COR-L47 (cell line): ENCODE data around the gene OSBPL8.
"Not testable (repeated sequence)": the region's sequence is repeated elsewhere in the genome, so short reads cannot be mapped to it uniquely, and the experiment has no call there.

Experiments used
- DNase-seq: peaks from one replicate; lab custom pipeline; 2025; lab: John Stamatoyannopoulos, UW

Gene OSBPL8

DNA sequence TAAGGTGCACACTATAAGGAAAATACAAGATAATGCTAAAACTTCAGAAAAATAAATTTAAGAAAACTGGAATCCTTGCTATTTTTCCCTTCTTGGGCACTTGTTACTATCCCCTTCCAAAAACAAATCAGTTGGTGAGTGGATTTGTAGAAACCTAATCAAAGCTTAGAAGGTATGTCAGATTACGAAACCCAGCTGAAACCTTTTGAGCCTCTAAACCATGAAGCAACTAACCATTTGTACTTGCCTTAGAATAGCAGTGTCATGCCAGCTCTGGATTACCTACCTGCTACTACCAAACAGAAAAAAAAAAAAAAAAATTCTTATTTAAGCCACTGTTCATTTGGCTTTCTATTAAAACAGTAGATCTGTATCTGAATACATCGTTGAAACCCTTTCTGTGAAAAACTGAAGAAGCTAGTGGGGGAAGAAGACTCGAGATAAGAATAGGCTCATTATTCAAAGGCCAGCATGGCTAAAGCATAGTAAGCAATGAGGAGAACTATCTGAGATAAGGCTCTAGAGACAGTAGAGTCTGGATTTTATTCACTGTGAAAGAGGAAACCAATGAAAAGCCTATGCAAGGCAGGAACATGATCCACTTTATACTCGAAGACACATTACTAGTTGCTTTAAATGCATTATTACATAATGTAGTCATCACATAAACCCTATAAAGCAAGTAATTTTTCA lies 30.2 kb downstream of the OSBPL8 start:
- DNase-seq = no peak

DNA sequence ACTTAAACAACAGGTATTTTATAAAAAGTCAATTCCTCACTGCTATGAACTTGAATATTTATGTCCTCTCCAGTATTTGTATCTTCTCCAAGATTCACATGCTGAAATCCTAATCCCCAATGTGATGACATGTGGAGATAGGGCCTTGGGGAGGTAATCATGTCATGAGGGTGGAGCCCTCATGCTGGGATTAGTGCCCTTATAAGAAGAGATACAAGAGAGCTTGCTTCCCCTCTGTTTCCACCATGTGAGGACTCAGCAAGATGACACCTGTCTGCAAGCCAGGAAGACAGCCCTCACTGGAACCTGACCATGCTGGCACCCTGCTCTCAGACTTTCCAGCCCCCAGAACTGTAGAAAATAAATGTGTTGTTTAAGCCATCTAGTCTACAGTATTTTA lies 36.2 kb downstream of the OSBPL8 start:
- DNase-seq = no peak

GRCh38 chr12:76520348-76520747 lies 39.2 kb downstream of the OSBPL8 start:
- DNase-seq = no peak

DNA sequence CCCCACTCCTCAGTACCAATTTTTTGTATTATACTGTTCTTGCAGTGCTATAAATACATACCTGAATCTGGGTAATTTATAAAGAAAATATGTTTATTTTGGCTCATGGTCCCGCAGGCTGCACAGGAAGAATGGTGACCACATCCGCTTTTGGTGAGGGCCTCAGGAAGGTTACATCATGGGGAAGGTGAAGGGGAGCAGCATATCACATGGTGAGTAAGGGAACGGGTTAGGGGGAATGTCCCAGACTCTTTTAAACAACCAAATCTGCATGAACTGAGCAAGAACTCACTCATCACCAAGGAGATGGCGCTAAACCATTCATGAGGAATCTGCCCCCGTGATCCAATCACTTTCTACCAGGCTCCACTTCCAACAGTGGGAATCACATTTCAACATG lies 40.0 kb downstream of the OSBPL8 start:
- DNase-seq = no peak

DNA sequence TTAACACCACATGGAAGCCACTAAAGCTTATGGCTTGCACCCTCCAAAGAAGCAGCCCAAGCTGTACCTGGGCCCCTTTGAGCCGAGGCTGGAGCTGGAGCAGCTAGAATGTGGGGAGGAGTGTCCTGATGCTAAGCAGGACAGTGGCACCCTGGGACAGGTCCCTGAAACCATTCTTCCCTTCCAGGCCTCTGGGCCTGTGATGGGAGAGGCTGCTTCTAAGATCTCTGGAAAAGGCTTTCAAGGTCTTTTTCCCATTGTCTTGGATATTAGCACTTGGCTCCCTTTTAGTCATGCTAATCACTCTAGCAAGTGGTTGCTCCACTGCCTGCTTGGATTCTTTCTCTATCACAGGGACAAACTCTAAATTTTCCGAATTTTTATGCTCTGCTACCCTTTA lies 40.9 kb downstream of the OSBPL8 start:
- no peak for DNase-seq

DNA sequence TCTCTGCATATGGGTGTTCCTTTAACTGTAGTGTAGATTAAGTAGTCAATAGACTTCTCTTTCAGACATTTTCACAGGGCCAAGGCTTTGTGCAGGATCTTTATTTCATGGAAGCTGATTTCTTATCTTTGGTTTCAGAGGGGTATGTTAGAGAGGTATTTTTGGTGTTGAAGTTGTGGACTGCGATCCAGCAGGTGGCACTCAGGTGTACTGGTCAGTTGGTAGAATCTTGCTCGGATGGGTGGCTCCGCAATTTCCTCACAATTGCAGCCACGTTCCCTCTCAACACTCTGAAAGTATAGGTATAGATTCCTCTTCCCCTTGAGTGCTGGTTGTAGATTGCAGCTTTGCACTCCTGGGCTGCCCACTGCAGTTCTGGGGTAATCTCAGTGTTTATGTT lies 44.3 kb downstream of the OSBPL8 start:
- no peak for DNase-seq

DNA sequence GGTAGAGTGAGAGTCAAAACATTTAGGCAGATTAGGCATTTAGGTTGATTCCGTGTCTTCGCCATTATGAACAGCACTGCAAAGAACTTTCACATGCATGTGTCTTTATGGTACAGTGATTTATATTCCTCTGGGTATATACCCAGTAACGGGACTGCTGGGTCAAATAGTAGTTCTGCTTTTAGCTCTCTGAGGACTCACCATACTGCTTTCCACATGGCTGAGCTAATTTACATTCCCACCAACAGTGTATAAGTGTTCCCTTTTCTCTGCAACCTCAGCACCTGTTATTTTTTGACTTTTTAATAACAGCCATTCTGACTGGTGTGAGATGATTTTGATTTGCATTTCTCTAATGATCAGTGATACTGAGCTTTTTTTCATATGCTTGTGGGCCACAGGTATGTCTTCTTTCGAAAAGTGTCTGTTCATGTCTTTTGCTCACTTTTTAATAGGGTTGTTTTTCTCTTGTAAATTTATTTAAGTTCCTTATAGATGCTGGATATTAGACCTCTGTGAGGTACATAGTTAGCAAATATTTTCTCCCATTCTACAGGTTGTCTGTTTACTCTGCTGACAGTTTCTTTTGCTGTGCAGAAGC lies 48.4 kb downstream of the OSBPL8 start:
- DNase-seq = not testable (repeated sequence)

- no peak for DNase-seq
Observed at GRCh38 chr12:76508128-76508980, 51.2 kb downstream of the OSBPL8 start.

GRCh38 chr12:76506149-76506548 lies 53.4 kb downstream of the OSBPL8 start:
- no peak for DNase-seq

- no peak for DNase-seq
Observed at GRCh38 chr12:76505050-76505449, 54.5 kb downstream of the OSBPL8 start.

DNA sequence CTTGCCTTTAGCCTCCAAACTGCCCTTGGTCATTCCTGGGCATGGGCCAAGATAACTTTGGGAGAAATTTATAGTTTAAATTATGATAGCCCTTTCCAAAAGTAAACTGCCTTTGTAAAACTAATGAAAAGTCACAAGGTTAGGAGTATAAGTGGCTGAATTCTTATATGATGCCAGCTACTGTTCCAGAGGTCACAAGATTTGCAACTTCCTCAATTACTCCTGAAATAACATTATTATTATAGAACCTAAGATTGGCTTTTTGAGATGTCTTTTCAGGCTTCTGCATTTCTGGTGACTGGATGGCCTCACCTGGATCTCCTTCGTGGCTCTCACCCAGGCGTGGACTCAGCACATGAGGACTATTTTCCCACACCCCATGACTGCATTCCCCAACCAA lies 55.0 kb downstream of the OSBPL8 start:
- DNase-seq = no peak

DNA sequence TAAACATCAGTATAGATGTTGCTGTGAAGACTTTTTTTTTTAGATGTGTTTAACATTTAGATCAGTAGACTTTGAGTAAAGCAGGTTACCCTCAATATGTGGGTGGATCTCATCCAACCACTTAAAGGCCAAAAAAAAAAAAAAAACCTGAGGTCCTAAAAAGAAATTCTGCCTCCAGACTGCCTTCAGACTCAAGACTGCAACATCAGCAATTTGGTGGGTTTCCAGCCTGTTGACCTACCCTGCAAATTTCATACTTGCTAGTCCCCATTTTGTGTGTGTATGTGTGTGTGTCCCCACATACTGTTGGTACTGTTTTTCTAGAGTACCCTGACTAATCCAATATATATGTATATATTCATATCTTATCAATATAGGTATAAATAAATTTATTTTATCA lies 55.6 kb downstream of the OSBPL8 start:
- no peak for DNase-seq

DNA sequence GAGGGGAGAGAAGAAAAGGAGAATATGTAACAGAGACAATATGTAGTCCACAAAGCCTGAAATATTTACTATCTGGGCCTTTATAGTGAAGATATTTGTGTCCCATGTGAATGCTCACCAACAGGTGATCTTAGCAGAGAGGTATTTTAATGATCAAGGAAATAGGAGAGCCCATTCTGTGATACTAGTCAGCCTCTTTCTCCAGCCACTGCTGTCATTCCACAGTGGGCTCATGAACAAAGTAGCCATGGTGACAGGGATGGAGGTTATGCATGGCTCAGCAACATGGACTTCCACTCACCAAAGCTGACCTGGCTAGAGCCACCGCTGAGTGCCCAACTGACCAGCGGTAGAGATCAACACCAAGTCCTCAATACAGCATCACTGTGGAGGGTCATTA lies 58.2 kb downstream of the OSBPL8 start:
- no peak for DNase-seq

DNA sequence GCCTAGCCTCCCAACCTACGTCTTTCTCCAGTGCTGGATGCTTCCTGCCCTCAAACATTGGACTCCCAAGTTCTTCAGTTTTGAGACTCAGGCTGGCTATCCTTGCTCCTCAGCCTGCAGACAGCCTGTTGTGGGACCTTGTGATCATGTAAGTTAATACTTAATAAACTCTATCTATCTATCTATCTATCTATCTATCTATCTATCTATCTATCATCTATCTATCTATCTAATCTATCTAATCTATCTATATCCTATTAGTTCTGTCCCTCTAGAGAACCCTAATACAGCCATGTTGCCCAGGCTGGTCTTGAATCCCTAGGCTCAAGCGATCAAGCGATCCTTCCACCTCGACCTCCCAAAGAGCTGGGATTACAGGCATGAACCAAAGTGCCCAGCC lies 60.4 kb downstream of the OSBPL8 start:
- not testable (repeated sequence) for DNase-seq

DNA sequence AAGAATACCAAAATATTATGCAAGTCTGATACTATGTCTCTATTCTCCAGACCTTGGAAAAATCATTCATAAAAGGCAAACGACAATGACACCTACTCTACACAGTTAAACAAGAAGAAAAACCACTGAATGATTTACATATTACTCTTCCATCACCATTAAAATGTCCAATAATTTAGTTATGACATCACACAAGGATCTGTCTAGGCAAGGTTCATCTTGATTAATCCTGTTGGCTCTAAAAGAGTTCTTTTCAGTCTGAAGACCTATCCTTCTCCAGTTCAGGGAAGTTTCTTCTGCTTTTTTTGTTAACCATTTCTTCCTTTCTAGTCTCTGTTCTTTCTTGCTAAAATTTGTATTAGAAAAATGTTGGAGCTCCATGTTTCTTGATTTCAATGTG lies 64.0 kb downstream of the OSBPL8 start:
- no peak for DNase-seq

DNA sequence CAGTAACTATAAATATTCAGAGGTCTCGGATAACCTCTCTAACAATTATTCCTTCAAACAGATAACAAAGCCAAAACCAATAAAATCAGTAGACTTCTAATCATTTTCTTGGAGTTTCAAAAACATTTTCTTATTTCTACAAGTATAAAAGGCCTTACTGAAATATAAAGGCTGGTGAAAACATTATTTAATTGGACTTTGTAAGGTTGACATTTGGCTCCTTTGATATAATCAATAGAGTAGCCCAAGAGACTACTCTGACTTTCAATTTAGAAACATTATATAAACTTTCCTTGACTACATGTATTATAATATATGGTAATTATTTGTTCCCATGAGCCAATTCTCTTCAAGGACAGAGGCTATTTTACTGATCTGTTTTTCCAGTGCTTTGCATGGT lies 68.3 kb downstream of the OSBPL8 start:
- no peak for DNase-seq

- DNase-seq = no peak
Observed at GRCh38 chr12:76490763-76491162, 68.8 kb downstream of the OSBPL8 start.

- no peak for DNase-seq
Observed at GRCh38 chr12:76489737-76490136, 69.8 kb downstream of the OSBPL8 start.

- no peak for DNase-seq
Observed at GRCh38 chr12:76486011-76486410, 73.6 kb downstream of the OSBPL8 start.

DNA sequence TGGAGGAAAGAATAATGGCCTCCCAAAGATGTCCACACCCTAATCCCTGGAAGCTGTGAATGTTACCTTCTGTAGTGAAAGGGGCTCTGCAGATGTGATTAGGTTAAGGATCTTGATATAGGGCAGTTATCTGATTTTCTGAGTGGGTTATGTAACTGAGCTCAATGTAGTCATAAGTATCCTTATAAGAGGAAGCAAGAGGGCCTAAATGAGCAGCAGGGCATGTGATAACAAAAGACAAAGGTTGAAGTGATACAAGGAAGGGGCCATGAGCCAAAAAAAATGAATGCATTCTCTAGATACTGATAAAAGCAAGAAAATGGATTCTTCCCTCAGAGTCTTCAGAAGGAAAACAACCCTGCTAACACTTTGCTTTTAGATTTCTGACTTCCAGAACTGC lies 78.8 kb downstream of the OSBPL8 start:
- DNase-seq = no peak

DNA sequence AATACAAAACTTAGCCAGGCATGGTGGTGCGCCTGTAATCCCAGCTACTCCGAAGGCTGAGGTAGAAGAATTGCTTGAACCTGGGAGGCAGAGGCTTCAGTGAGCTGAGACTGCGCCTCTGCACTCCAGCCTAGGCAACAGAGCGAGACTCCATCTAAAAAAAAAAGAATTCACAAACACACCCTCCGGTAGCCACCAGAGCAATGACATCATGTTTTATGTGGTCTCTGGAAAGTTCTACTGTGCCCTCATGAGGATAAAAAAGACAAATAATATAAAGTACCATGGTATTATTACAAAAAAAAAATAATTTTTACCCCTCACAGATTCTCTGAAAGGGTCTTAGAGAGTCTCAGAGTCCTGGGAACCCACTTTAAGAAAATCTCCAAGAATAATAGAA lies 81.5 kb downstream of the OSBPL8 start:
- no peak for DNase-seq

- DNase-seq = not testable (repeated sequence)
Observed at GRCh38 chr12:76472862-76473261, 86.7 kb downstream of the OSBPL8 start.

DNA sequence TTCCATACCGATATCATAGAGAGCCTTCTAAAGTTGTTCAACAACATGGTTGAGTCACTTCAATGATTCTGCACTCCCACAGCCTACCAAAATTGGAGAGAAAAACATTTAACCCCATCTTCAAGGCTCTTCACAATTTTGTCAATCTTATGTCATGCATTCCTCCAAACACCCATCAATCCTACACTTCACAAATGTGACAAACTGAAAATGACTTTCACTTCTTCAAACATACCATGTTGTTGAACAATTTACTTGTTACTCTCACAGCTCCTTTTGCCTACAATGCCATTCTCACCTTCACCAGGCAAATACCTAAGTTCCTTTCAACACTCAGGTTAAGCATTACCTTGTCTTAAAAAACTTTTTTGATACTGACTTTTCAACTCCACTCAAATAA lies 88.0 kb downstream of the OSBPL8 start:
- no peak for DNase-seq
